PC-9 (cell line): ENCODE results near the gene ALPK3.

Experiments used
- CTCF ChIP-seq: fragments of 200-600 bp; sonication (generic); conservative IDR thresholded peaks from 2 replicates; pipeline ENCODE4 v1.6.1; 2017; ENCODE audit warnings: mixed run types, antibody characterized with exemption, mild to moderate bottlenecking, moderate library complexity
- EZH2 ChIP-seq: fragments of 200-600 bp; sonication (generic); IDR thresholded peaks from 2 replicates; pipeline ENCODE4 v1.8.0; 2017; ENCODE audit warnings: antibody characterized with exemption, low read depth

- TF ChIP-seq EZH2 = no peak
- TF ChIP-seq CTCF = no peak
Measured at GRCh38 chr15:84790676-84791075, 26.5 kb upstream of the ALPK3 start.
